NCI-H446 treated with DMSO at 0.1 percent for 48 hours (cell line): ENCODE results near the gene AGXT.

ENCODE experiments used
- DNase-seq: peaks from one replicate; lab custom pipeline; 2025; lab: John Stamatoyannopoulos, UW

Gene AGXT

DNA sequence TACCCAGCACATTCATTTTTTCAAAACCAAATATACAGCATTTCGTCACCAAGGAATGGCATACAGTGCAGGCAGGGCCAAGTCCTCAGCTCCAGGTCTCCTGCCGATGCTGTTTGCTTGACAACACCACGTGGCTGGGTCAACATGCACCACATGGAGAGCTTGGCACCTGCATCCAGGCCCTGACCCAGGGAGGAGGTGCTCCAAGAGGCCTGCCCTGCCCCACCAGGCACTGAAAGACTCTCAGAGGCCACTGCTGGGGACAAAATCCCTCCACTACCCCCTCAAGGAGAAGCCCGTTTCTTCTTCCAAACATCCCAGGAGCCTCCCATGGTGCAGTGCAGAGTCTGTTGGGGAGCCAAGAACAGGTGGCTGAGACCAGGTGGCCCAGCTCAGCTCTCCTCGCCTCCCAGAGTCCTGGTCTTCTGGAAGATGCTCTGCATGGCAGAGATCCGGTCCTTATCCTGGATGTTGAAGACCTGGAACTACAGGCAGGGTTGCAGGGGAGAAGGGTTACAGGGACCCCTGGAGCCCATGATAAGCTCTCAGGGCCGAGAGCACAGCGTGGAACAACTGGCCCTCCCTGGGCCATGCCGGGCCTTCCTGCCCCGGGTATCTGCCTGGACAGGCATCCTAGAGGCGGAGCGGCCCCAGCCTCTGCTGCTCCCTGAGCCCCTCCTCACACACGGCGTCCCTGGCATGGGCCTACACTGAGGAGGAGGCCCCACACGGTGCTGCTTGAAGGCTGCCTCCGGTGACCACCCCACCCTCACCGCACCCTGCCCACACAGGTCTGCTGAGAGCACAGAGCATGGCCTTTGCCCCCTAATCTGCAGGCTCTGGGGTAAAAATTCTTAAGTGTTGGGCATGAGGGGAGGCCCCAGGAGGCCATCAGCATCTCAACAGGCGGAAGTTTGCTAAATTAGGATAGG is 18.3 kb downstream of the AGXT start:
- DNase-seq = no peak

DNA sequence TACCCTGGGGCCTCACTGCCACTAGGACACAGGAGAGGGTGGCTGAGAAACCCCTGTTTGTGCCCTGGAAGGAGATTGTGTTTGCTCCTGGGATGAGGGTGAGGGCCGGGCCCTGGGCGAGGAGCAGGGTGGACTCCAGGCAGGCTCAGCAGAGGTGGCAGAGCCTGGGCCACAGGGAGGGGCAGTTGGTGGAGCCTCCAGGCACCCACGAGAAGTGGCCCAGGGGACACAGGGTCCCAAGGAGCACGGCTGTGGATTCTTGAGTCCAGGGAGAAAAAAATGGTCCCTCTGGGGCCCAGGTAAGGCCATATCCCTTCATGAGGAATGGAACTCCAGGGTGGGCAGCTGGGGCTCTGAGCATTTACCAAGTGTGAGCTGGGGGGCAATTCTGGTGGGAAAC is 19.0 kb downstream of the AGXT start:
- DNase-seq = no peak

DNA sequence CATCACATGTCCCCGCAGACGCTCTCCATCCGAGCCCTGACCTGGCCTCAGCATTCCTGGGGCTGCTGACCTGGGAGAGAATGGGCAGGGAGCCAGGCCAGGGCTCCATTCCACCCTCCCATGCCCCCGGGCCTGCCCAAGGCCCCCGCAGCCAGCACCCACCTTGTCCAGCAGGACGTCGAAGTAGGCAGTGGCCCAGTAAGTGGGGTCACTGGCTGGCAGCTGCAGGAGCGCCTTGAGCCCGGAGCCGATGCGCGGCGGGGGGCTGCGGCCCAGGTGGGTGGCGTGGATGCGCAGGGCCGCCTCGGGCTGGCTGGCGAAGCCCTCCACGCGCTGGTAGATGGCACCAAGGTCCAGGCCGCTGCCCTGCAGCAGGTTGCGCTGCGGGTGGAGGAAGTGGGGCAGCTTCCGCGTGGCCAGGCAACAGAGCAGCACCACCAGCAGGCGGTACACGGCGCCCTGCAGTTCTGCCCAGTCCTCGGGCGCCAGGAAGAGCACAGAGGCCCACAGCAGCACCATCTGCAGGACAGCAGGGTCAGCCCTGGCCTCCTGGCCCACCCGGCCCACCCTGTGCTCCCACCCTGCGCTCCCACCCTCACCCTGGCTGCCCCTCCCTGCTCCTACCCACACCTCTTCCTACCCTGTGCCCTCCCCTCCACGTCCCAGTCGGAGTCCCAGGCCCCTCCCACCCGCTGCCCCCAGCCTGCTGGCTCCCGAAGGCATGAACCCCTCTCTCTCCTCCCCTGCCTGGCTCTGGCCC is 19.7 kb downstream of the AGXT start:
- DNase-seq = no peak

GRCh38 chr2:240888890-240889573 is 20.4 kb downstream of the AGXT start:
- no peak for DNase-seq

DNA sequence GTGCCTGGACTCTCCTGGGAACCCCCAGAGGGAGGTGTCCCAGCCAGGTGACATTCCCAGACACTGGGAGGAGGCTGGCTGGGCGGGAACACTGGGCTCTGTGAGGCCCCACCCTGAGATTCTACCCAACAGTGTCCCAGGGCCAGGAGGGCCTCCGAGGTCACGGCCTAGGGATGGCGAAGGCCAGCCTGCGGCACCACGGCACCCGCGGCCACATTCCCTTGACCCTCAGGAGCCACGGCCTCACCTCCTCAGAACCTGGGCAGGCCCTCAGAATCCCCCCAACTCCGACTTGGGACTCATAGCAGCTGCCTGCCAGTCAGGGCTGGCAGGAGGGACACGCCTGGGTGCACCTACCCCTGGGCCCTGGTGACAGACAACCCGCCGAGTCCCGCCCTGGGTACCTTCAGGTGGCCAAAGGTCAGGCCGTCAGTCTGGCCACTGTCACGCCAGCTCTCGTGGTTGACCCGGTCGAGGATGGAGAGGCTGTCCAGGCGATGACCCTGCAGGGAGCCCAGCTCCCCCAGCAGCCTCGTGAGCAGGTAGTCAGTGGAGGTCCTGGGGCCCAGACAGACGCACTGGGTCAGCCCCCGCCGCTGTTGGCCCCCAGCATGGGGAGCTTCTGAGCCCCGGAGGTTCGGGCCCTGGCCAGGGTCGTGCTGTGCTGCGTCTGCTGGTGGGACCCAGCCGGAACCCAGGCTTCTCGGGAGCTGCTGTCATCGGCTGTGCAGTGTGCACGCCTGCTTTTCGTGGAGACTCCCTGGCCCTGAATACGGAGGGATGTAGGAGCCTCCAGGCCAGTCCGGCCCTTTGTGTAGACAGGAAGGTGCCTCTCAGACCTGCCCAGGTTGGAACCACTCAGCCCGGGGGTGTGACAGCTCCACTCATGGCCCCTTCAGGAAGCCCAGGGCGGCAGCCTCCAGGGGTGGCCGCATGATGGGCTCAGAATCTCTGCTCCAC is 21.3 kb downstream of the AGXT start:
- DNase-seq = no peak

GRCh38 chr2:240890691-240891090 is 22.1 kb downstream of the AGXT start:
- no peak for DNase-seq

- no peak for DNase-seq
These were observed 23.1 kb downstream of the AGXT start for GRCh38 chr2:240891492-240892340.

DNA sequence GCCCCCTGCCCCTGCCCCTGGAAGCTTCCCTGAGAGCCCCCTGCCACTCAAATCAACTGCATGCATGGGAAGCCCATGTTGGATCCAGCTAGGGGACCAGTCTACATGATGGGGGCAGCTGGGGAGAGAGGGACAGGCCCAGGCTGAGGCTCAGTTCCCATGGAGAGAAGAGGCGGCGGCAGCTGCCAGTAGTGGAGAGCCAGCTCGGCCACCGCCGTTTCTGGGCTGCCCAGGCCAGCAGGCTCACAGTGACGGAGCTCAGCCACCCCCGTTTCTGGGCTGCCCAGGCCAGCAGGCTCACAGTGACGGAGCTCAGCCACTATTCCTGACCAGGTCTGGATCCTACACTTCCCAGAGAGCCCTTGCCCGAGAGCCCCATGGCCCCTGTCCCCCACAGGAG is 23.7 kb downstream of the AGXT start:
- DNase-seq = no peak

DNA sequence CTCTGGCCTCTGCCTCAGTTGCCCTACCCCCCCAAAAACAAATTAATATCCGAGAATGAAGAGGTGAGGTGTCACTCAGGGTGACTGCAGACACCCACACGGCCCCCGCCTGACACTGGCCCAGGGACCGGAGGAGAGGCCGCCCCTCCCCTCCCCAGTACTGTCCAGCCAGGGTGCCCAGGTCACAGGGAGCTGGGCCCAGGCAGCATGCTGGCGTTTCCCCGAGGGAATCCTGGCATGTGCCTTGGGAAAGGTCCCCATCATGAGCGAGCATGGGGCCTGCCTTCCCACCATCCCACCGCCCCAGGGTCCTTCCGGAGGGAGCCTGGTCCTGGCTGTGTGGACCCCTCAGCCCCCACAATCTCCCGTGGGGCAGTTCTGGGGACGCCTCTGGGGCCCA is 24.3 kb downstream of the AGXT start:
- no peak for DNase-seq

DNA sequence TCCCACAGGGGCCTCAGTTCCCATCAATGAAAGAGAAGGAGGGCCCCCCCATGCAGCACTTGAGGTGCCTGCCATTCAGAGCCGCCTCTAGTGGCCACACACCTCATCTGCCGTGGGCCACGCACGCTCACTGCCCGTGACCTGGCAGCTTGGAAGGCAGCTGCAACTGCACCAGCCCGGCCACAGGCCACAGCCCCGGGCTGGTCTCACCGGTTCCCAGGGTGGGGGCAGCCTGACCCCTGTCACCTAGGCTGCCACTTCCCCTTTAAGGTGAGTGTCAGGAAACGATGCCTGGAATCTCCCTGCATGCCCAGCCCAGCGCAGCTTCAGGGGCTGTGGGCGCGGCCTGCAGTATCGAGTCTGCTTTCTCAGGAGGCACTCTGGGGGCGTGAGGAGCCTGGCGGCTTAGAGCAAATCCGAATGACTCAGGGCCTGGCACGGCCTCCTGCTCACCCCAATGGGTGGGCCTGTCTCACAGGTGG is 24.8 kb downstream of the AGXT start:
- DNase-seq = no peak

DNA sequence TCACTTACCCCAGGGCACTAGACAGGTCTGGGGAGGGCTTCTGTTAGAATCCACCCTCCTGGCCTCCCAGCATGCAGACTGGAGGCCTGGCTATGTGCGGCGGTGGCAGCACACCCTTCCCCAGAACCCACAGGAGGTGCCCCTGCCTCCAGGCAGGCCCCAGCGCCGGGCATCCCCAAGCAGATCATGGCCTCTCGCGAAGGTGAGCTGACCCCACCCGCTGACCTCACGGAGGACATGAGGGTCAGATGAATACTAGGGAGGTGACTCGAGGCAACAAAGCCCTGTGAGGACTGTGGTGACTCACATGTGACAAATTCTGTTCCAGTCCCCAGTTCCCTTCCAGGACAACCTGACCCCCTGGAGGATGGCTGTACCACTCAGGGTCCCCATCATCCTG is 25.4 kb downstream of the AGXT start:
- DNase-seq = no peak

- DNase-seq = no peak
These were observed 26.4 kb downstream of the AGXT start for GRCh38 chr2:240894836-240895558.

DNA sequence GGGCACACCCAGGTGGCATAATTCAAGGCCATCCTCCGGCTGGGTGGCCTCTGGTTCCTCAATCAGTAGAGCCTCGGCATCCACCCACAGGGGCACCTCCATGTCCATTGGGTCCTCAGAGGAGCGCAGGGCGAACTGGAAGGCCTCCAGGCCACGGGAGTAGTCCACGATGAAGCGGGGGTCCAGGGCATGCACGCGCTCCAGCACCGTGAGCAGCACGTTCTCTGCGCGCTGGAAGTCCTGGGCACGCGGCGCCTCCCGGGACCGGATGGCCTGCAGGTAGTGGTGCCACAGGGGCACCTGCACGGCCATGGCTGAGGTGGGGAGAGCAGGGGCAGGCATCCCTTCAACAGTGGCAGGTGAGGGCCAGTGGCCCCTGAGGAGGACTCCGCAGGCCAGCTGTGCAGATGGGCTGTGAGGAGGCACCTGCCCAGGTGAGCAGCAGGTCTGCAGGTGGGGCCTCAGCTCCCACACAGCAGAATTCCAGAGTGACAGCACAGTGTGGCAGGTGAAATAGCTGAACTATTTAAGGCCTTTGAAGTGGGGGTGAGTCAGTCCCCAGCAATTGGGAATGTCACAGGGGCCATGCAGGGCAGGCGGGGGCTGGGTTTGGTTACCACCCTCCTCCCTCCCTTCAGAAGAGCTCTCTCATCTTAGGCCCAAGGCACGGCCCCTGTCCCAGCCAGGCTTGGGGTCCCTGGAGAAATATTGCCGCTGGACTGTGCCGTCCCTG is 27.2 kb downstream of the AGXT start, which contains the start of gene MAB21L4:
Gene MAB21L4, minus strand, starts transcription at position 501 of the 733 bp plus-strand sequence. Its CDS starts 159 bp downstream, at position 342.
- no peak for DNase-seq

DNA sequence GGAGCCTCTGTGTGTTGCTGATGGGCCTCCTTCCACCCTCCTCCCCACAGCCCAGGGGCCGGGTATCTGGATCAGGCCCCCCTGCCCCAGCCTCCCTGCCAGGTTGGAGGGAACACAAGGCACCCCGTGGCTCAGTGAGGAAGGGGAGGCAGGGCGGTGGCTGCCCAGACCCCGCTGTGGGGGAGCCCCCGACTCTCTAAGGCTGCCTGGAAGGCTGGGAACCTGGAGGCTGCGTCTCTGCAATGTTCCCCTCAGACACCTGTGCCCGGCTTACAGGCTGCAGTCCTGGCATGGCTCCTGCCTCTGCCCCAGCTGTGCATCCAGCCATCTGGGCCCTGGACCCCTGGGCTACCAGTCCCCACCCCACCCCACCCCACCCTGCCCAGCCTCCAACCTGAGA is 27.8 kb downstream of the AGXT start:
- DNase-seq = no peak

GRCh38 chr2:240896871-240897692 is 28.5 kb downstream of the AGXT start:
- no peak for DNase-seq

DNA sequence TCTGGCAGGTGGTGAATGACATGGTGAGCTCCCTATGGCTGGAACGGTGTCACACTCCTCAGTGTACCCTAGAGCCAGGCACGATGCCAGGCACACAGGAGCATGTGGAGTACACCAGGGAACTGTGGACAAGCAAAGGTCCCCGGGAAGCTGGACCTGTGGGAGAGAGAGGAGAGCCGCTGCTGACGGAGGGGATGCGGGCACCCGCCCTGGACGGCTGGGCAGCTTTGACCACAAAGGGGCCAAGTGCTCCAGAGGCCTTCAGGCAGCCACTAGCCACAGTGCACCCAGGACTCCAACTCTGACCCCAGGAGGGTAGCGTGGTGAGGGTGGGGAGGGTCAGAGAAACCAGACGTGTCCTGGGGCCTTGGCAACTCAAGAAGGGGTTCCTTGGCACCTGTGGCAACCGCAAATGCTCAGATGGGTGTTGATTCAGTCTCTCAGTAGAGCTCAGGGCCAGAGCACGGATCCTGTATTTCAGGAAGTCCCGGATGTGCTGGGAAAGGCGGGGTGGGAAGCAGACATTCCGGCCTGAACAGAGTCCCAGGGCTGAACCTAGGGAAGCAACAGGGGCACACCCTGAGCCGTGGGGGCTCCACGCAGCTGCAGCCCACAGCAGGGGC is 29.6 kb downstream of the AGXT start:
- no peak for DNase-seq

DNA sequence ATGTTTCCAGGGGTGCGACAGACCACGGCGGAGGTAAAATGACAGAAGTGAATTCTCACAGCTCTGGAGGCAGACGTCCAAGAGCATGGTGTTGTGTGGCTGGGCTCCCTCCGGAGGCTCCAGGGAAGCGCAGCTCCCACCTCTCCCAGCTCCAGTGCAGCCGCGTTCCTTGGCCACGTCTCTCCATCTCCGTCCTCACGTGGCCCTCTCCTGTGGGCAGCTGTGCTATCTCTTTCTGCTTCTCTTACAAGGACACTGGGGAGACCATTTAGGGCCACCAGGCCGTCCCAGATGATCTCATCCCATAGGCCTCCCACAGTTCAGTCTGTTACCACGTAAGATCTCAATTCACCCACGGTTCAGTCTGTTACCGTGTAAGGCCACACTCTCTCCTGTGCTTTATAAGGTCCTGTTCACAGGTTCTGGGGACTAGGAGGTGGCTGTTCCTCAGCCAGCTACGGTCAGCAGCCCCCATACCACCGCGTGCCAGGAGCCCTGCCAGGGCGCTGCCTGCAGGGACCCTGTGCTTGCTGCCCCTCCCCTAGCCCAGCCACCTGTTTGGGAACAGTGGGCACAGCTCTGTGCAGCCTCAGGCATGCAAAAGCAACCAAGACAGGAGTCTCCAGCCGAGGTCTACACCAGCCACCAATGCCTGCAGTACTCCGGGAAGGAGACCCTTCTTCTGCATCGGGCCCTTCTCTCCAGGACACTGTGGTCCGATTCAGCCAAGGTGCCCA is 30.3 kb downstream of the AGXT start:
- DNase-seq = no peak
